ENCODE measurements around the gene TMEM204. TPM values are rescaled to one million over a fixed set of nuclear protein-coding genes. Genes with fewer than 3 reads are reported as not detected.

The TMEM204 gene
- polyA plus RNA-seq, 2 of the 4 experiments (the other 2 are of a cell fraction), result not detected

DNA sequence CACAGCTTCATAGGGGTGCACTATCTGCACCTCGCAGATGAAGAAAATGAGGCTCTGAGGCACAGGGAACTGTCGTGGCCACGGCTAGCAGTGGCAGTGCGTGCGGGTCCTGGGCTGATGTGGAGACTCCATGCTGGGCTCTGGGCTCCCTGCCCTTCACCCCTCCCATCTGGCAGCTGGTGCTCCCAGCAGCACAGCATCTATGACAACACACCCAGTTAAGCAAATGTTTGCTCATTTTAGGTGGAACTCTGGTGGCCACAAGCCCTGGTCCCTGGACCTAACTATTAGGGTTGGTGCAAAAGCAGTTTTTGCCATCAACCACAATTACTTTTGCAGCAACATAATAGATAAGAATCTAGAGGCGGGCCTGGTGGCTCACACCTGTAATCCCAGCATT lies 47.5 kb downstream of the TMEM204 start:
- 90% methylated on average over 6 of the region's 6 CpGs for WGBS (ENCODE audit: missing lambda C conversion rate)
- CTCF ChIA-PET, result no interaction called here
- no peak for FAIRE-seq

GRCh38 chr16:1581804-1582203 lies 48.3 kb downstream of the TMEM204 start:
- H3K4me1 ChIP-seq, result no peaks in the 10 kb centered on the region
- no peak overlapping the region for H3K27ac ChIP-seq
- POLR2A ChIA-PET, result no interaction called here
- ATAC-seq (no peak), DNase-seq (ENCODE audit: low read depth in 1 of 2, low spot score in 1 of 2) (no peak), FAIRE-seq (no peak)
- TF ChIP-seq, protein P1, sequence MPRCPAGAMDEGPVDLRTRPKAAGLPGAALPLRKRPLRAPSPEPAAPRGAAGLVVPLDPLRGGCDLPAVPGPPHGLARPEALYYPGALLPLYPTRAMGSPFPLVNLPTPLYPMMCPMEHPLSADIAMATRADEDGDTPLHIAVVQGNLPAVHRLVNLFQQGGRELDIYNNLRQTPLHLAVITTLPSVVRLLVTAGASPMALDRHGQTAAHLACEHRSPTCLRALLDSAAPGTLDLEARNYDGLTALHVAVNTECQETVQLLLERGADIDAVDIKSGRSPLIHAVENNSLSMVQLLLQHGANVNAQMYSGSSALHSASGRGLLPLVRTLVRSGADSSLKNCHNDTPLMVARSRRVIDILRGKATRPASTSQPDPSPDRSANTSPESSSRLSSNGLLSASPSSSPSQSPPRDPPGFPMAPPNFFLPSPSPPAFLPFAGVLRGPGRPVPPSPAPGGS (IDR thresholded peaks at IDR 0.05), result no peak
- TF ChIP-seq KDM5A (IDR thresholded peaks at IDR 0.05) (no peak), FOSL2 (IDR thresholded peaks at IDR 0.05) (no peak), FOSL2 (CRISPR knock-in tag; IDR thresholded peaks at IDR 0.05) (no peak), NR3C1 (IDR thresholded peaks at IDR 0.05) (no peak)
- H3K4me3 ChIP-seq, result no peak overlapping the region
- no peak overlapping the region for H3K4me2 ChIP-seq
- 82% methylated on average over 9 of the region's 9 CpGs for WGBS (ENCODE audit: missing lambda C conversion rate)
- no peaks in the 10 kb centered on the region for H3K9me3 ChIP-seq
- CTCF ChIA-PET, result interaction anchor here (0.7 kb wide), 1 partner anchor 227 kb away, joined by 3 read pairs; no protein-coding TSS in a partner anchor

More for the DNA sequence above, 47.5 kb downstream of the TMEM204 start:
- Histone ChIP-seq H3K4me2 (no peak overlapping the region), H3K27ac (no peak overlapping the region), H3K4me1 (no peaks in the 10 kb centered on the region), H3K4me3 (no peak overlapping the region), H3K9me3 (no peaks in the 10 kb centered on the region)
- TF ChIP-seq HOXB5 (CRISPR knock-in tag; IDR thresholded peaks at IDR 0.05) (no peak), EHF (CRISPR knock-in tag; IDR thresholded peaks at IDR 0.05) (no peak), NR3C1 (IDR thresholded peaks at IDR 0.05) (no peak), FOSL2 (IDR thresholded peaks at IDR 0.05) (no peak), FOSL2 (CRISPR knock-in tag; IDR thresholded peaks at IDR 0.05) (no peak), HDAC2 (IDR thresholded peaks at IDR 0.05) (no peak), RARB (CRISPR knock-in tag; IDR thresholded peaks at IDR 0.05) (no peak), ZFP36 (IDR thresholded peaks at IDR 0.05; ENCODE audit: borderline replicate concordance, partially characterized antibody) (no peak), HES2 (IDR thresholded peaks at IDR 0.05) (no peak), GATA3 (IDR thresholded peaks at IDR 0.05; ENCODE audit: borderline replicate concordance) (no peak), RNF2 (IDR thresholded peaks at IDR 0.05; ENCODE audit: borderline replicate concordance, low read depth) (no peak), KDM5A (IDR thresholded peaks at IDR 0.05) (no peak), ESRRA (IDR thresholded peaks at IDR 0.05; ENCODE audit: borderline replicate concordance, low read length) (no peak), POLR2A (IDR thresholded peaks at IDR 0.05; ENCODE audit: low read length) (no peak), MAFK (IDR thresholded peaks at IDR 0.05; ENCODE audit: partially characterized antibody) (no peak), HOXB13 (CRISPR knock-in tag; IDR thresholded peaks at IDR 0.05; ENCODE audit: low read depth) (no peak), HEYL (CRISPR knock-in tag; IDR thresholded peaks at IDR 0.05) (no peak), MYC (IDR thresholded peaks at IDR 0.05; ENCODE audit: borderline replicate concordance, low read length) (no peak), SREBF2 (IDR thresholded peaks at IDR 0.05) (no peak)
- TF ChIP-seq, protein P2, sequence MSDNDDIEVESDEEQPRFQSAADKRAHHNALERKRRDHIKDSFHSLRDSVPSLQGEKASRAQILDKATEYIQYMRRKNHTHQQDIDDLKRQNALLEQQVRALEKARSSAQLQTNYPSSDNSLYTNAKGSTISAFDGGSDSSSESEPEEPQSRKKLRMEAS (IDR thresholded peaks at IDR 0.05), result no peak
- TF ChIP-seq, protein P3, sequence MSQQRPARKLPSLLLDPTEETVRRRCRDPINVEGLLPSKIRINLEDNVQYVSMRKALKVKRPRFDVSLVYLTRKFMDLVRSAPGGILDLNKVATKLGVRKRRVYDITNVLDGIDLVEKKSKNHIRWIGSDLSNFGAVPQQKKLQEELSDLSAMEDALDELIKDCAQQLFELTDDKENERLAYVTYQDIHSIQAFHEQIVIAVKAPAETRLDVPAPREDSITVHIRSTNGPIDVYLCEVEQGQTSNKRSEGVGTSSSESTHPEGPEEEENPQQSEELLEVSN (IDR thresholded peaks at IDR 0.05; ENCODE audit: borderline replicate concordance, low read depth), result no peak
- no peak for DNase-seq (ENCODE audit: low read depth in 1 of 2, low spot score in 1 of 2)
- POLR2A ChIA-PET, result no interaction called here
- no peak for ATAC-seq

GRCh38 chr16:1583180-1583579 lies 49.7 kb downstream of the TMEM204 start:
- DNase-seq (ENCODE audit: low read depth in 1 of 2, low spot score in 1 of 2) (peak in 1 of 2 experiments; percentile 17), ATAC-seq (no peak), FAIRE-seq (no peak)
- Histone ChIP-seq H3K4me2 (no peak overlapping the region), H3K27ac (no peak overlapping the region), H3K4me1 (no peaks in the 10 kb centered on the region), H3K4me3 (no peak overlapping the region), H3K9me3 (no peaks in the 10 kb centered on the region)
- ChIA-PET CTCF (no interaction called here), POLR2A (no interaction called here)
- 92% methylated on average over 15 of the region's 15 CpGs for WGBS (ENCODE audit: missing lambda C conversion rate)
- TF ChIP-seq POLR2A (IDR thresholded peaks at IDR 0.05; ENCODE audit: low read length) (no peak), KDM5A (IDR thresholded peaks at IDR 0.05) (no peak)
- TF ChIP-seq, protein P4, sequence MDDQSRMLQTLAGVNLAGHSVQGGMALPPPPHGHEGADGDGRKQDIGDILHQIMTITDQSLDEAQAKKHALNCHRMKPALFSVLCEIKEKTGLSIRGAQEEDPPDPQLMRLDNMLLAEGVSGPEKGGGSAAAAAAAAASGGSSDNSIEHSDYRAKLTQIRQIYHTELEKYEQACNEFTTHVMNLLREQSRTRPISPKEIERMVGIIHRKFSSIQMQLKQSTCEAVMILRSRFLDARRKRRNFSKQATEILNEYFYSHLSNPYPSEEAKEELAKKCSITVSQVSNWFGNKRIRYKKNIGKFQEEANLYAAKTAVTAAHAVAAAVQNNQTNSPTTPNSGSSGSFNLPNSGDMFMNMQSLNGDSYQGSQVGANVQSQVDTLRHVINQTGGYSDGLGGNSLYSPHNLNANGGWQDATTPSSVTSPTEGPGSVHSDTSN (IDR thresholded peaks at IDR 0.05), result no peak
- TF ChIP-seq, protein P3 (IDR thresholded peaks at IDR 0.05; ENCODE audit: borderline replicate concordance, low read depth), result peak; percentile 43; the same call in 1 of the 2 replicates
